GM12878 (cell line): Measurements from ENCODE around the gene TMEM91. TPM values are rescaled to one million over a fixed set of nuclear protein-coding genes. Genes with fewer than 3 reads are reported as not detected.

Experiments
- BHLHE40 ChIP-seq, 2 experiments: fragments of 450-650 bp in 1 of 2; IDR thresholded peaks; 2 replicates each; pipeline ENCODE4 v1.6.1; 2011 to 2017; ENCODE audit warnings: low read depth in 2 of 2, borderline replicate concordance in 1 of 2, improper control_type of control experiment in 1 of 2, low read length in 1 of 2, mild to moderate bottlenecking in 1 of 2
- BRCA1 ChIP-seq: IDR thresholded peaks from 2 replicates; pipeline ENCODE4 v1.6.1; 2011; ENCODE audit warnings: low read depth, low read length, improper control_type of control experiment
- CTCF ChIP-seq, 3 experiments: IDR thresholded peaks in 2 of 3; conservative IDR thresholded peaks in 1 of 3; 2 replicates each; pipeline ENCODE4 v1.5.1; 2011; ENCODE audit warnings: low read depth in 3 of 3, low read length in 3 of 3, mild to moderate bottlenecking in 3 of 3, control low read depth in 2 of 3, moderate library complexity in 2 of 3, inconsistent platforms in 1 of 3, mixed read lengths in 1 of 3; ENCODE audit not compliant: control insufficient read depth in 2 of 3, insufficient read depth in 1 of 3; ENCODE audit errors: extremely low read depth in 1 of 3
- GATAD2B ChIP-seq: fragments of 450-650 bp; conservative IDR thresholded peaks from 2 replicates; pipeline ENCODE4 v1.6.1; 2017; ENCODE audit warnings: low read depth, mild to moderate bottlenecking, moderate library complexity
- IRF3 ChIP-seq: fragments of 450-650 bp; IDR thresholded peaks from 2 replicates; pipeline ENCODE4 v1.6.1; 2014; ENCODE audit warnings: mild to moderate bottlenecking
- JUNB ChIP-seq: IDR thresholded peaks from 2 replicates; pipeline ENCODE4 v1.6.1; 2016; ENCODE audit warnings: antibody characterized with exemption, mild to moderate bottlenecking
- MYB ChIP-seq: fragments of 150-350 bp; IDR thresholded peaks from 2 replicates; pipeline ENCODE4 v1.6.1; 2014; ENCODE audit warnings: mild to moderate bottlenecking, low read depth, low read length, borderline replicate concordance
- NFYB ChIP-seq: IDR thresholded peaks from 2 replicates; pipeline ENCODE4 v1.6.1; 2011; ENCODE audit warnings: low read depth, mild to moderate bottlenecking, low read length, improper control_type of control experiment, moderate library complexity; ENCODE audit not compliant: insufficient read depth
- POLR2A ChIP-seq: IDR thresholded peaks from 2 replicates; pipeline ENCODE4 v1.6.1; 2011; ENCODE audit warnings: low read depth, mild to moderate bottlenecking, low read length
- PRDM15 ChIP-seq: fragments of 450-650 bp; formaldehyde crosslinking; IDR thresholded peaks from 2 replicates; pipeline ENCODE4 v1.4.0; 2020; ENCODE audit warnings: mild to moderate bottlenecking, moderate library complexity
- RCOR1 ChIP-seq: conservative IDR thresholded peaks from 2 replicates; pipeline ENCODE4 v1.6.1; 2012; ENCODE audit warnings: low read depth, low read length, improper control_type of control experiment
- SP1 ChIP-seq: IDR thresholded peaks from one replicate; pipeline ENCODE4 v1.6.1; 2011; ENCODE audit warnings: low read depth, low read length
- SPI1 ChIP-seq: IDR thresholded peaks from 2 replicates; pipeline ENCODE4 v1.6.1; 2011; ENCODE audit warnings: low read depth, mild to moderate bottlenecking, low read length, moderate library complexity, borderline replicate concordance; ENCODE audit not compliant: insufficient read depth
- SRF ChIP-seq, 2 experiments: IDR thresholded peaks; 2 replicates each; pipeline ENCODE4 v1.6.1; 2011; ENCODE audit warnings: low read depth in 2 of 2, low read length in 2 of 2, mild to moderate bottlenecking in 1 of 2, moderate library complexity in 1 of 2
- ZBTB40 ChIP-seq: fragments of 450-650 bp; IDR thresholded peaks from 2 replicates; pipeline ENCODE4 v1.6.1; 2016; ENCODE audit warnings: mild to moderate bottlenecking, moderate library complexity, borderline replicate concordance
- polyA plus RNA-seq, 11 experiments: library from polyadenylated mRNA; depleted of rRNA in 4 of 11; unstranded in 6 of 11; stranded (reverse) in 5 of 11; fragments of >200 nt; fragmentation: Nextera tagmentation in 4 of 11; fragmentation: Illumina TruSeq in 1 of 11; extraction: Ambion mirVana in 4 of 11; extraction: Trizol in 1 of 11; gene quantifications; 1 replicate in 1 of 11; 2 replicates in 10 of 11; pipeline versions ENCODE4 v1.2.1 to v1.2.3, GENCODE V29; 2011 to 2016; ENCODE audit warnings: inconsistent platforms in 2 of 11, missing spikeins in 2 of 11, low read depth in 1 of 11
- total RNA-seq, 4 experiments: library from RNA; depleted of rRNA in 3 of 4; stranded (reverse); fragments of >200 nt in 3 of 4; fragmentation: Illumina TruSeq in 1 of 4; extraction: Trizol in 1 of 4; gene quantifications; 2 replicates each; pipeline versions ENCODE4 v1.2.1 to v1.2.3, GENCODE V29; 2013 to 2021

Gene TMEM91
- total and polyA plus RNA-seq, 10 of the 15 experiments (the other 5 are each of a cell fraction or from before 2014, with no cell fraction given), result 1.5 to 5.5 (median 2.7) TPM

GRCh38 chr19:41397086-41398049, 21.0 kb downstream of the TMEM91 start, which contains the start of the genes BCKDHA and EXOSC5 (continued):
- TF ChIP-seq IRF3, result no peak
- peak; percentile 41; the same call in 1 of the 2 replicates for TF ChIP-seq NFYB
- TF ChIP-seq PRDM15 (CRISPR knock-in tag), result no peak
- no peak for TF ChIP-seq SRF (IDR thresholded peaks at IDR 0.05; ENCODE audit: low read depth in 2 of 2, low read length in 2 of 2)
- TF ChIP-seq RCOR1, result no peak
- peak; percentile 78 for TF ChIP-seq POLR2A
- TF ChIP-seq BHLHE40 (IDR thresholded peaks at IDR 0.05; ENCODE audit: borderline replicate concordance in 1 of 2, low read depth in 2 of 2, low read length in 1 of 2), result peak; percentile 95 to 98
- TF ChIP-seq ZBTB40, result peak; percentile 63
- TF ChIP-seq SPI1, result peak; percentile 53; the same call in 1 of the 2 replicates
- no peak for TF ChIP-seq BRCA1
- no peak for TF ChIP-seq CTCF (IDR thresholded peaks at IDR 0.05 in 2 of 3, conservative IDR thresholded peaks at IDR 0.05 in 1 of 3; ENCODE audit: control insufficient read depth in 2 of 3, extremely low read depth in 1 of 3, insufficient read depth in 1 of 3, low read depth in 3 of 3, low read length in 3 of 3)
- TF ChIP-seq MYB, result peak; percentile 99
- TF ChIP-seq SP1, result peak; percentile 74
- TF ChIP-seq JUNB, result no peak
- TF ChIP-seq GATAD2B, result 0 out of 2 replicates have a peak, but pooled peaks have one; percentile 26
